Measurements from ENCODE around the gene ZBTB47.

DNA sequence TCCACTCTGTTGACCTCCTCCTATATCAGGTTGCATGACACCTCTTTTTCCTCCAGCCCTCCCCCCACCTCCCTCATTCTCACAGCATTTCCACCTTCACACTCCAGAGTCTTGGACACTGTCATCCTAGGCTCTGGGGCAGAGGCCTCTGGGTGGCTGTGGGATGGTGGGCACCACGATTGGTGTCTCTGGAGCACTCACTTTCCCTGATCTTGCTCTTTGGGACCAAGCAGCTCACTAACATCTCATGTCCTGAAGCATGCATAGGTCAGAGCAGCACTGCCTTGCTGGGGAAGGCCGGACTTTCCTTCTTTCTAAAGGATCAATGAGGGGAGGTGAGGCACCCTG is 14.9 kb downstream of the ZBTB47 start:
- TF ChIP-seq, protein P1, sequence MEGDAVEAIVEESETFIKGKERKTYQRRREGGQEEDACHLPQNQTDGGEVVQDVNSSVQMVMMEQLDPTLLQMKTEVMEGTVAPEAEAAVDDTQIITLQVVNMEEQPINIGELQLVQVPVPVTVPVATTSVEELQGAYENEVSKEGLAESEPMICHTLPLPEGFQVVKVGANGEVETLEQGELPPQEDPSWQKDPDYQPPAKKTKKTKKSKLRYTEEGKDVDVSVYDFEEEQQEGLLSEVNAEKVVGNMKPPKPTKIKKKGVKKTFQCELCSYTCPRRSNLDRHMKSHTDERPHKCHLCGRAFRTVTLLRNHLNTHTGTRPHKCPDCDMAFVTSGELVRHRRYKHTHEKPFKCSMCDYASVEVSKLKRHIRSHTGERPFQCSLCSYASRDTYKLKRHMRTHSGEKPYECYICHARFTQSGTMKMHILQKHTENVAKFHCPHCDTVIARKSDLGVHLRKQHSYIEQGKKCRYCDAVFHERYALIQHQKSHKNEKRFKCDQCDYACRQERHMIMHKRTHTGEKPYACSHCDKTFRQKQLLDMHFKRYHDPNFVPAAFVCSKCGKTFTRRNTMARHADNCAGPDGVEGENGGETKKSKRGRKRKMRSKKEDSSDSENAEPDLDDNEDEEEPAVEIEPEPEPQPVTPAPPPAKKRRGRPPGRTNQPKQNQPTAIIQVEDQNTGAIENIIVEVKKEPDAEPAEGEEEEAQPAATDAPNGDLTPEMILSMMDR (IDR thresholded peaks at IDR 0.05), result no peak
- TF ChIP-seq EP300 (IDR thresholded peaks at IDR 0.05; ENCODE audit: low read depth) (no peak), POLR2AphosphoS5 (IDR thresholded peaks at IDR 0.05) (no peak), POLR2A (IDR thresholded peaks at IDR 0.05) (no peak)
